ENCODE results near the gene TMEM33.

TMEM33 gene

GRCh38 chr4:42008011-42008786 lies 73.0 kb downstream of the TMEM33 start:
- no peak for DNase-seq
